A673 (cell line): Measurements from ENCODE around the gene MICAL3.

Experiments
- CTCF ChIP-seq: fragments of 300-800, 200-600 bp; sonication (generic); conservative IDR thresholded peaks from 2 replicates; pipeline ENCODE4 v1.5.1; 2017; ENCODE audit warnings: low read depth, mild to moderate bottlenecking, antibody characterized with exemption, low read length, moderate library complexity, mixed read lengths
- EZH2 ChIP-seq: fragments of 200-600 bp; sonication (generic); IDR thresholded peaks from 2 replicates; pipeline ENCODE4 v1.6.1; 2017; ENCODE audit warnings: borderline replicate concordance, low read depth, mild to moderate bottlenecking, mixed read lengths, antibody characterized with exemption, low read length; ENCODE audit not compliant: poor library complexity, severe bottlenecking

- TF ChIP-seq CTCF (no peak), EZH2 (no peak)
Measured at GRCh38 chr22:17949642-17950473, 74.5 kb downstream of the MICAL3 start.
